Nephron progenitor cell (in vitro differentiated cells): Measurements from ENCODE around the gene PRDM16.

Source experiments
- DNase-seq: peaks from one replicate; pipeline ENCODE4 v3.0.0; 2021
- H3K27ac Mint-ChIP-seq: 2 replicates; pipeline ENCODE4 v1.8.0; 2021; ENCODE audit warnings: mild to moderate bottlenecking, moderate library complexity, mixed read lengths
- H3K27me3 Mint-ChIP-seq: 2 replicates; pipeline ENCODE4 v1.8.0; 2021; ENCODE audit warnings: mild to moderate bottlenecking, low read depth, mixed read lengths; ENCODE audit not compliant: poor library complexity
- H3K36me3 Mint-ChIP-seq: 2 replicates; pipeline ENCODE4 v1.8.0; 2021; ENCODE audit warnings: low read depth, mixed read lengths
- H3K4me1 Mint-ChIP-seq: 2 replicates; pipeline ENCODE4 v1.8.0; 2021; ENCODE audit warnings: mixed read lengths
- H3K4me3 Mint-ChIP-seq: 2 replicates; pipeline ENCODE4 v1.8.0; 2021; ENCODE audit warnings: mild to moderate bottlenecking, moderate library complexity, mixed read lengths
- H3K9me3 Mint-ChIP-seq: 2 replicates; pipeline ENCODE4 v1.8.0; 2021; ENCODE audit warnings: mild to moderate bottlenecking, moderate library complexity, mixed read lengths
- TF ChIP-seq, protein P1 (sequence below): fragments of 200-600 bp; sonication (generic); IDR thresholded peaks from 2 replicates; pipeline ENCODE4 v1.5.0; 2021; ENCODE audit warnings: antibody characterized with exemption

The PRDM16 gene

DNA sequence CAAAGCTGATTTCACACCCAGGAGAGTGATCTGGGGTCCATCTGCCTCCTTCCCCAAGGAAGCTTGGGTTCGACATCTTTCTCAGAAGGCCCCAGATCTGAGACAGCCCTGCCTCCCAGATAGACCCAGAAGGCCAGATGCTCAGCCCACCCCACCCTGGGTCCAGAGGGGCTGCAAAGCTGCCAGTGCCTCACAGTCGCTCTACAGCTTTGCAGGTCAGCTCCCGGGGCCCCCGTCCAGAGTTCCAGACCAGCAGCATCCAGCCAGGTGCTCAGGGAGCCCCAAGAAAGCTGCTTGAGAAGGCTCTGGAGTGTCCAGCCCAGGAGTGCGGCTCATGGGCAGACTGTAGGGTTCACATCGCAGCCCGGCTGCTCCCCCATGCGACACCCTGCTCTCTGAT lies 242.7 kb downstream of the PRDM16 start:
- Mint-ChIP-seq H3K27ac (no peak overlapping the region), H3K36me3 (no peaks in the 10 kb centered on the region), H3K9me3 (no peaks in the 10 kb centered on the region), H3K4me3 (no peak overlapping the region), H3K27me3 (peaks cover 29% of the 10 kb centered on the region), H3K4me1 (peaks cover 85% of the 10 kb centered on the region)
- DNase-seq = no peak
- TF ChIP-seq, protein P1, sequence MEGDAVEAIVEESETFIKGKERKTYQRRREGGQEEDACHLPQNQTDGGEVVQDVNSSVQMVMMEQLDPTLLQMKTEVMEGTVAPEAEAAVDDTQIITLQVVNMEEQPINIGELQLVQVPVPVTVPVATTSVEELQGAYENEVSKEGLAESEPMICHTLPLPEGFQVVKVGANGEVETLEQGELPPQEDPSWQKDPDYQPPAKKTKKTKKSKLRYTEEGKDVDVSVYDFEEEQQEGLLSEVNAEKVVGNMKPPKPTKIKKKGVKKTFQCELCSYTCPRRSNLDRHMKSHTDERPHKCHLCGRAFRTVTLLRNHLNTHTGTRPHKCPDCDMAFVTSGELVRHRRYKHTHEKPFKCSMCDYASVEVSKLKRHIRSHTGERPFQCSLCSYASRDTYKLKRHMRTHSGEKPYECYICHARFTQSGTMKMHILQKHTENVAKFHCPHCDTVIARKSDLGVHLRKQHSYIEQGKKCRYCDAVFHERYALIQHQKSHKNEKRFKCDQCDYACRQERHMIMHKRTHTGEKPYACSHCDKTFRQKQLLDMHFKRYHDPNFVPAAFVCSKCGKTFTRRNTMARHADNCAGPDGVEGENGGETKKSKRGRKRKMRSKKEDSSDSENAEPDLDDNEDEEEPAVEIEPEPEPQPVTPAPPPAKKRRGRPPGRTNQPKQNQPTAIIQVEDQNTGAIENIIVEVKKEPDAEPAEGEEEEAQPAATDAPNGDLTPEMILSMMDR = no peak

DNA sequence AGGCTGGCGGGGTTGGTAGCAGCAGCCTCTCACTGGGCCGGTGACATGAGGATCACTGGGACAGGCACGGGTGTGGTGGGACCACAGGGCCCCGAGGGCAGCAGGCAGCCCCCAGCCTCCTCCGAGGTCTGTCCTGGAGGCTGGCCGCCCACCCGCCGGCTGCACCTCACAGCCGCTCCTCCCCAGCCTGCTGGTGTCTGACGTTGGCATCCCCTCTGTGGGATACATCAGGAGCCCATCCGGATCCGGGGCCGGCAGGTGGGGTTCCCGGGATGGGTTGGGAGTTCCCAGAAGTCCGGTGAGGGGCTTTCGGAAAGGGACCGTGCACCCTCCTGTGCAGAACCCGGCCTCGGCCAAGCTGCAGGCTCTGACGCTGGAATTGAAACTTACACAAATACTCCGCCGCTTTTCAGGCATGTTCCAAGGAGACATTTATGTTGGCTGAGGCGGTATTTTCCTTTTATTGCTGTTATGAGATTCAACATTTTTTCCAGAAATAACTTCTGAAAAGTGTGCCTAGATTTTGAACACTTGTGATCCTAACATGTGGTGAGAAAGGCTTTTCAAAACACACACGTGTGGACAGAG lies 243.4 kb downstream of the PRDM16 start:
- Mint-ChIP-seq H3K4me1 (peaks cover 85% of the 10 kb centered on the region), H3K27me3 (peaks cover 28% of the 10 kb centered on the region), H3K27ac (no peak overlapping the region), H3K36me3 (no peaks in the 10 kb centered on the region), H3K4me3 (peak overlapping the region; percentile 47), H3K9me3 (no peaks in the 10 kb centered on the region)
- DNase-seq = no peak
- TF ChIP-seq, protein P1 = no peak

DNA sequence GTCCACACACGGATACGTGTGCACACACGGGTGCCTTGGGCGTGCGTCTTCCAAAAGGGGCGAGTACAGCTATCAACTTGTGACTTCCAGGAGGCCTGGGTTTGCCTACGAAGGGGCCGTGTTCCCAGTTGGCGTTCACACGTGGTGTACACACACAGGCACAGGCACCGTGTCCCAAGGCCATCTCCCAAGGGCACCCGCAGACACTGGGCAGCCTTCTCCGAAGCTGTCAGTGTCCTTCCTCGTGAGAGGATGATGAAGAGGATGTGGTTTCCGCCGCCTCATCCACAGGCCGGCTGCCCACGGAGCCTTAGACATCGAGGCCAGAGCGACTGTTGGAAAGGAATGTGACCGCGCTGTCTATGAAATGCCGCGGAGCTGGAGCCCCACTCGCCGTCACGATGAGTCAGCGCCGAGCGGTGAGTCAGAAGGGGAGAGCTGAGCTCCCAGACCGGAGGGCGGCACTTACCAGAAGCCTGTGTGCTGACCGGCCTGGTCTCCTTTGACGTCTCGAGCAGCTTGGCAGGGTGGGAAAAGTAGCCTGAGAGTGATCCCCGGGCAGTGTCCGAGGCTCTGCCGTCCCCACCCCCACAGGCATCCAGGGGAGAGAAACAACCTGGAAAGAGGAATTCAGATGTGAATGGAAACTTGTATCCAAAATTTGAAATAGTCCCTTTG lies 244.0 kb downstream of the PRDM16 start:
- Mint-ChIP-seq H3K36me3 (no peaks in the 10 kb centered on the region), H3K9me3 (no peaks in the 10 kb centered on the region), H3K27me3 (peaks cover 23% of the 10 kb centered on the region), H3K27ac (peak overlapping the region; percentile 77), H3K4me1 (peaks cover 87% of the 10 kb centered on the region), H3K4me3 (peak overlapping the region; percentile 47)
- TF ChIP-seq, protein P1 = no peak
- DNase-seq = peak; percentile 71

DNA sequence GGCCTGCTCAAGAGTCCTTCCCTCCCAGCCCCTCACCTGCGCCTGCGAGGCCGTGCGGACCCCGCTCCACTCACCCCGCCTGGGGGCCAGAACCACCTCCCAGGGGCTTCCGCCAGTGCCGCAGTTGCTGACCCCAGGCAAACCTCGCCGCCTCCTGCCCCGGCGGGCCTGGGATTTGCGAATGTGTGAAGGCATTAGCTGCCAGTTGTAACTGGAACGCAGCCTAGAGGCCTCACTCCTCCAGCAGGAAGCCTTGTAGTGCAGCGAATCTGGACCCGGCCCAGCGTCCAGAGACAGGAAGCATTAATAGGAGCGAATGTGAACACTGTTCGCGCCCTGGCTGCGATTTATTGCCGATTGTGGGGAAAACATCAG lies 244.6 kb downstream of the PRDM16 start:
- Mint-ChIP-seq H3K36me3 (no peaks in the 10 kb centered on the region), H3K27ac (no peak overlapping the region), H3K27me3 (peaks cover 27% of the 10 kb centered on the region), H3K4me1 (peaks cover 90% of the 10 kb centered on the region), H3K9me3 (no peaks in the 10 kb centered on the region), H3K4me3 (peak overlapping the region; percentile 65)
- TF ChIP-seq, protein P1 = no peak
- DNase-seq = peak; percentile 58

DNA sequence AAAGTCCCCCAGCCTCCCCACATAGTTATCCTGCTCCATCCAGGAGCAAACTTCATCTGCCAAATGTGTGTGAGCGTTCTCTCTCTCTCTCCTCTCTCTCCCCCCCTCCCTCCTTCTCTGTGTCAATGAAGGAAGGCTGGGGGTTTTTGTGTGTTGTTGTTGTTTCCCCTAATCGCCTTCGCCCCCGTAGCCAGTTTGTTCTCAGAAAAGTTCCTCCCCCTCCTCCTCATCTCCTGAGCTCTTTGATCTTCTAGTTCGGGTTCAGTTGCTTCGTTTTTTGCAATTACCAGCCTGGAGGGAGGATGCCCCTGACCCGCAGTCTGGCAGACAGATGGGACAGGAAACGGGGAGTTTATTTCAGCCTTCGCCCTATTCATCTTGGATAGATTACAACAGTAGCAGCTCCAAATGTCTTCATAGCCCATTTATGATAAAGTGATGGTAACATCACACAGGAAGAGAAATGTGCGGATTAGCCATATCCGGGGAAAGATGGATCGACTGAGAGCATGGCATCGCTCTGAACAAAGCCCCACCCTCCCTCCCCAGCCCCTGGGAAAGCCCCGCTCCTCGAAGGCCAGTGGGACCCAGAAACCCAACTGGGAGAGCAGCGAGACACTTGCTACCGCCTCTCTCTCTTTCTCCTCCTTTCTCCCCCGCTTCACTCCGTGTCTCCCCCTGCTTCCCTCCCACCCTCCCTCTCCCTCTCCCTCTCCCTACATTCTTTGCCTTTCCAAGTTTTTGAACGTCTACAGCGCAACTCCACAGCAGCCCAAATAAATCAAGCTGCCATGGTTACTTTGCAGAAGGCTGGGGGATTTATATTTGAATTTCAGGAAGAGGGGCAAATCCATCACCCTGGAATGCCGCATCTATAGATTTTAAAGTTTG lies 245.7 kb downstream of the PRDM16 start:
- H3K4me1 Mint-ChIP-seq = peaks cover 87% of the 10 kb centered on the region
- no peaks in the 10 kb centered on the region for H3K36me3 Mint-ChIP-seq
- H3K4me3 Mint-ChIP-seq = peak overlapping the region; percentile 70
- no peak for DNase-seq
- TF ChIP-seq, protein P1 = no peak
- peak overlapping the region; percentile 73 for H3K27ac Mint-ChIP-seq
- no peaks in the 10 kb centered on the region for H3K9me3 Mint-ChIP-seq
- H3K27me3 Mint-ChIP-seq = peaks cover 22% of the 10 kb centered on the region
